ENCODE measurements around the gene CLDN19. TPM values are rescaled to one million over a fixed set of nuclear protein-coding genes. Genes with fewer than 3 reads are reported as not detected.

Gene CLDN19
- total and polyA plus RNA-seq, 8 donors: 0.37 TPM; not detected in 7

GRCh38 chr1:42742617-42743316 is 2.7 kb upstream of the CLDN19 start:
- Histone ChIP-seq H3K27ac (no peak overlapping the region), H3K4me1 (peaks cover 0 to 5% (median 0%) of the 10 kb centered on the region in 4 donors), H3K27me3 (no peaks in the 10 kb centered on the region), H3K4me3 (no peak overlapping the region), H3K9me3 (no peaks in the 10 kb centered on the region), H3K36me3 (peaks cover 0 to 23% (median 20%) of the 10 kb centered on the region in 4 donors)
- TF ChIP-seq POLR2AphosphoS5 (IDR thresholded peaks at IDR 0.05) (no peak), POLR2A (IDR thresholded peaks at IDR 0.05) (no peak), EP300 (IDR thresholded peaks at IDR 0.05) (no peak), CTCF (IDR thresholded peaks at IDR 0.05) (no peak)
- WGBS, 5 donors: 84 to 91% (median 86%) methylated on average over 9 of the region's 9 CpGs
- intact Hi-C loops (cut with DNase I; ENCODE audit: low total_unique reads): loop anchor here (10.0 kb wide), 2 partner anchors 168 to 598 kb away; no protein-coding TSS in a partner anchor
- no peak for DNase-seq

GRCh38 chr1:42742141-42742540 is 2.1 kb upstream of the CLDN19 start:
- no peak overlapping the region for H3K27ac ChIP-seq
- H3K9me3 ChIP-seq: no peaks in the 10 kb centered on the region
- peaks cover 0 to 16% (median 14%) of the 10 kb centered on the region in 4 donors for H3K36me3 ChIP-seq
- no peak for TF ChIP-seq POLR2A (IDR thresholded peaks at IDR 0.05)
- no peak for TF ChIP-seq POLR2AphosphoS5 (IDR thresholded peaks at IDR 0.05)
- TF ChIP-seq CTCF (IDR thresholded peaks at IDR 0.05): no peak
- no peak for TF ChIP-seq EP300 (IDR thresholded peaks at IDR 0.05)
- intact Hi-C loops (cut with DNase I; ENCODE audit: low total_unique reads): loop anchor here (10.0 kb wide), 2 partner anchors 167 to 597 kb away; no protein-coding TSS in a partner anchor
- DNase-seq: no peak
- H3K4me1 ChIP-seq: peaks cover 0 to 12% (median 0%) of the 10 kb centered on the region in 4 donors
- H3K4me3 ChIP-seq: no peak overlapping the region
- 90 to 96% (median 94%) methylated on average over 4 to 8 of the region's 8 CpGs for WGBS, 5 donors
- no peaks in the 10 kb centered on the region for H3K27me3 ChIP-seq

GRCh38 chr1:42741706-42742105 is 1.7 kb upstream of the CLDN19 start:
- Histone ChIP-seq H3K27ac (no peak overlapping the region), H3K36me3 (peaks cover 0 to 12% (median 11%) of the 10 kb centered on the region in 4 donors), H3K4me3 (no peak overlapping the region), H3K4me1 (peaks cover 0 to 15% (median 0%) of the 10 kb centered on the region in 4 donors), H3K27me3 (no peaks in the 10 kb centered on the region), H3K9me3 (no peaks in the 10 kb centered on the region)
- no peak for DNase-seq
- WGBS, 5 donors: 60 to 93% (median 90%) methylated on average over 1 to 4 of the region's 4 CpGs
- TF ChIP-seq POLR2A (IDR thresholded peaks at IDR 0.05) (no peak), POLR2AphosphoS5 (IDR thresholded peaks at IDR 0.05) (no peak), CTCF (IDR thresholded peaks at IDR 0.05) (no peak), EP300 (IDR thresholded peaks at IDR 0.05) (no peak)
- intact Hi-C loops (cut with DNase I; ENCODE audit: low total_unique reads): loop anchor here (10.0 kb wide), 2 partner anchors 167 to 597 kb away; no protein-coding TSS in a partner anchor

- H3K4me1 ChIP-seq: peaks cover 0 to 15% (median 0%) of the 10 kb centered on the region in 4 donors
- intact Hi-C loops (cut with DNase I; ENCODE audit: low total_unique reads): loop anchor here (10.0 kb wide), 2 partner anchors 166 to 596 kb away; no protein-coding TSS in a partner anchor
- H3K9me3 ChIP-seq: no peaks in the 10 kb centered on the region
- H3K27me3 ChIP-seq: no peaks in the 10 kb centered on the region
- H3K36me3 ChIP-seq: peaks cover 0 to 5% (median 4%) of the 10 kb centered on the region in 4 donors
- no peak overlapping the region for H3K4me3 ChIP-seq
- H3K27ac ChIP-seq: no peak overlapping the region
- DNase-seq: no peak
- 65 to 73% (median 71%) methylated on average over 13 to 19 of the region's 19 CpGs for WGBS, 5 donors
- TF ChIP-seq EP300 (IDR thresholded peaks at IDR 0.05): no peak
- no peak for TF ChIP-seq POLR2AphosphoS5 (IDR thresholded peaks at IDR 0.05)
- TF ChIP-seq CTCF (IDR thresholded peaks at IDR 0.05): no peak
- no peak for TF ChIP-seq POLR2A (IDR thresholded peaks at IDR 0.05)
Measured at GRCh38 chr1:42740851-42741580, 980 bp upstream of the CLDN19 start.

Measured in stomach (tissue), 9 donors.